ENCODE data around the gene ZSWIM7. TPM values are rescaled to one million over a fixed set of nuclear protein-coding genes. Genes with fewer than 3 reads are reported as not detected.

Gene ZSWIM7
- total RNA-seq, 1 donor from 2014 or later: 24.5 TPM

GRCh38 chr17:15973016-15973415, 26.5 kb downstream of the ZSWIM7 start:
- no peaks in the 10 kb centered on the region for H3K27me3 ChIP-seq (ENCODE audit: control insufficient read depth in 3 of 3, insufficient read depth in 3 of 3, low read length in 3 of 3)
- no peak overlapping the region for H3K4me3 ChIP-seq (ENCODE audit: low read length in 3 of 3)
- H3K9me3 ChIP-seq (ENCODE audit: control insufficient read depth in 3 of 3, low read length in 3 of 3): no peaks in the 10 kb centered on the region
- peaks cover 14 to 25% (median 19%) of the 10 kb centered on the region in 3 donors for H3K36me3 ChIP-seq (ENCODE audit: control insufficient read depth in 3 of 3, insufficient read depth in 3 of 3, low read length in 3 of 3)
- no peaks in the 10 kb centered on the region for H3K4me1 ChIP-seq (ENCODE audit: control insufficient read depth in 3 of 3, insufficient read depth in 3 of 3, low read length in 3 of 3)
- no peak overlapping the region for H3K27ac ChIP-seq (ENCODE audit: low read depth, low read length)
- H3K9ac ChIP-seq (ENCODE audit: low read depth in 1 of 3, low read length in 3 of 3): no peak overlapping the region

GRCh38 chr17:15972497-15972951, 27.0 kb downstream of the ZSWIM7 start:
- Histone ChIP-seq H3K36me3 (ENCODE audit: control insufficient read depth in 3 of 3, insufficient read depth in 3 of 3, low read length in 3 of 3) (peaks cover 10 to 21% (median 15%) of the 10 kb centered on the region in 3 donors), H3K4me1 (ENCODE audit: control insufficient read depth in 3 of 3, insufficient read depth in 3 of 3, low read length in 3 of 3) (no peaks in the 10 kb centered on the region), H3K27me3 (ENCODE audit: control insufficient read depth in 3 of 3, insufficient read depth in 3 of 3, low read length in 3 of 3) (no peaks in the 10 kb centered on the region), H3K9me3 (ENCODE audit: control insufficient read depth in 3 of 3, low read length in 3 of 3) (no peaks in the 10 kb centered on the region), H3K4me3 (ENCODE audit: low read length in 3 of 3) (no peak overlapping the region), H3K27ac (ENCODE audit: low read depth, low read length) (no peak overlapping the region), H3K9ac (ENCODE audit: low read depth in 1 of 3, low read length in 3 of 3) (no peak overlapping the region)

GRCh38 chr17:15971882-15972281, 27.6 kb downstream of the ZSWIM7 start:
- no peaks in the 10 kb centered on the region for H3K27me3 ChIP-seq (ENCODE audit: control insufficient read depth in 3 of 3, insufficient read depth in 3 of 3, low read length in 3 of 3)
- H3K9ac ChIP-seq (ENCODE audit: low read depth in 1 of 3, low read length in 3 of 3): no peak overlapping the region
- H3K4me3 ChIP-seq (ENCODE audit: low read length in 3 of 3): no peak overlapping the region
- H3K27ac ChIP-seq (ENCODE audit: low read depth, low read length): no peak overlapping the region
- no peaks in the 10 kb centered on the region for H3K9me3 ChIP-seq (ENCODE audit: control insufficient read depth in 3 of 3, low read length in 3 of 3)
- H3K4me1 ChIP-seq (ENCODE audit: control insufficient read depth in 3 of 3, insufficient read depth in 3 of 3, low read length in 3 of 3): peaks cover 2% of the 10 kb centered on the region in 3 donors
- peaks cover 6 to 16% (median 15%) of the 10 kb centered on the region in 3 donors for H3K36me3 ChIP-seq (ENCODE audit: control insufficient read depth in 3 of 3, insufficient read depth in 3 of 3, low read length in 3 of 3)

GRCh38 chr17:15971098-15971678, 28.3 kb downstream of the ZSWIM7 start:
- H3K36me3 ChIP-seq (ENCODE audit: control insufficient read depth in 3 of 3, insufficient read depth in 3 of 3, low read length in 3 of 3): peaks cover 6 to 12% (median 10%) of the 10 kb centered on the region in 3 donors
- H3K4me3 ChIP-seq (ENCODE audit: low read length in 3 of 3): no peak overlapping the region
- H3K27me3 ChIP-seq (ENCODE audit: control insufficient read depth in 3 of 3, insufficient read depth in 3 of 3, low read length in 3 of 3): no peaks in the 10 kb centered on the region
- H3K9me3 ChIP-seq (ENCODE audit: control insufficient read depth in 3 of 3, low read length in 3 of 3): no peaks in the 10 kb centered on the region
- H3K9ac ChIP-seq (ENCODE audit: low read depth in 1 of 3, low read length in 3 of 3): no peak overlapping the region
- no peak overlapping the region for H3K27ac ChIP-seq (ENCODE audit: low read depth, low read length)
- H3K4me1 ChIP-seq (ENCODE audit: control insufficient read depth in 3 of 3, insufficient read depth in 3 of 3, low read length in 3 of 3): peaks cover 5 to 8% (median 8%) of the 10 kb centered on the region in 3 donors

- Histone ChIP-seq H3K27ac (ENCODE audit: low read depth, low read length) (no peak overlapping the region), H3K4me3 (ENCODE audit: low read length in 3 of 3) (no peak overlapping the region), H3K4me1 (ENCODE audit: control insufficient read depth in 3 of 3, insufficient read depth in 3 of 3, low read length in 3 of 3) (peaks cover 5 to 8% (median 8%) of the 10 kb centered on the region in 3 donors), H3K9me3 (ENCODE audit: control insufficient read depth in 3 of 3, low read length in 3 of 3) (no peaks in the 10 kb centered on the region), H3K27me3 (ENCODE audit: control insufficient read depth in 3 of 3, insufficient read depth in 3 of 3, low read length in 3 of 3) (no peaks in the 10 kb centered on the region), H3K36me3 (ENCODE audit: control insufficient read depth in 3 of 3, insufficient read depth in 3 of 3, low read length in 3 of 3) (peaks cover 6 to 10% (median 9%) of the 10 kb centered on the region in 3 donors), H3K9ac (ENCODE audit: low read depth in 1 of 3, low read length in 3 of 3) (no peak overlapping the region)
These were observed 29.0 kb downstream of the ZSWIM7 start for GRCh38 chr17:15970500-15970899.

GRCh38 chr17:15969463-15969862, 30.0 kb downstream of the ZSWIM7 start:
- H3K9me3 ChIP-seq (ENCODE audit: control insufficient read depth in 3 of 3, low read length in 3 of 3): no peaks in the 10 kb centered on the region
- peaks cover 0 to 3% (median under 1%) of the 10 kb centered on the region in 3 donors for H3K36me3 ChIP-seq (ENCODE audit: control insufficient read depth in 3 of 3, insufficient read depth in 3 of 3, low read length in 3 of 3)
- H3K4me1 ChIP-seq (ENCODE audit: control insufficient read depth in 3 of 3, insufficient read depth in 3 of 3, low read length in 3 of 3): peaks cover 5 to 8% (median 8%) of the 10 kb centered on the region in 3 donors
- H3K4me3 ChIP-seq (ENCODE audit: low read length in 3 of 3): no peak overlapping the region
- H3K27me3 ChIP-seq (ENCODE audit: control insufficient read depth in 3 of 3, insufficient read depth in 3 of 3, low read length in 3 of 3): no peaks in the 10 kb centered on the region
- H3K9ac ChIP-seq (ENCODE audit: low read depth in 1 of 3, low read length in 3 of 3): no peak overlapping the region
- no peak overlapping the region for H3K27ac ChIP-seq (ENCODE audit: low read depth, low read length)

GRCh38 chr17:15967706-15968399, 31.7 kb downstream of the ZSWIM7 start:
- H3K4me1 ChIP-seq (ENCODE audit: control insufficient read depth in 3 of 3, insufficient read depth in 3 of 3, low read length in 3 of 3): peaks cover 5 to 8% (median 8%) of the 10 kb centered on the region in 3 donors
- no peak overlapping the region for H3K9ac ChIP-seq (ENCODE audit: low read depth in 1 of 3, low read length in 3 of 3)
- H3K27me3 ChIP-seq (ENCODE audit: control insufficient read depth in 3 of 3, insufficient read depth in 3 of 3, low read length in 3 of 3): no peaks in the 10 kb centered on the region
- no peaks in the 10 kb centered on the region for H3K36me3 ChIP-seq (ENCODE audit: control insufficient read depth in 3 of 3, insufficient read depth in 3 of 3, low read length in 3 of 3)
- no peak overlapping the region for H3K4me3 ChIP-seq (ENCODE audit: low read length in 3 of 3)
- H3K27ac ChIP-seq (ENCODE audit: low read depth, low read length): no peak overlapping the region
- H3K9me3 ChIP-seq (ENCODE audit: control insufficient read depth in 3 of 3, low read length in 3 of 3): no peaks in the 10 kb centered on the region

- H3K4me1 ChIP-seq (ENCODE audit: control insufficient read depth in 3 of 3, insufficient read depth in 3 of 3, low read length in 3 of 3): peaks cover 5 to 8% (median 8%) of the 10 kb centered on the region in 3 donors
- peak overlapping the region; percentile 23 for H3K27ac ChIP-seq (ENCODE audit: low read depth, low read length)
- H3K27me3 ChIP-seq (ENCODE audit: control insufficient read depth in 3 of 3, insufficient read depth in 3 of 3, low read length in 3 of 3): no peaks in the 10 kb centered on the region
- H3K4me3 ChIP-seq (ENCODE audit: low read length in 3 of 3): no peak overlapping the region
- H3K9ac ChIP-seq (ENCODE audit: low read depth in 1 of 3, low read length in 3 of 3): no peak overlapping the region
- H3K36me3 ChIP-seq (ENCODE audit: control insufficient read depth in 3 of 3, insufficient read depth in 3 of 3, low read length in 3 of 3): no peaks in the 10 kb centered on the region
- H3K9me3 ChIP-seq (ENCODE audit: control insufficient read depth in 3 of 3, low read length in 3 of 3): no peaks in the 10 kb centered on the region
These were observed 32.6 kb downstream of the ZSWIM7 start for GRCh38 chr17:15966879-15967248.

- H3K36me3 ChIP-seq (ENCODE audit: control insufficient read depth in 3 of 3, insufficient read depth in 3 of 3, low read length in 3 of 3): no peaks in the 10 kb centered on the region
- H3K4me3 ChIP-seq (ENCODE audit: low read length in 3 of 3): no peak overlapping the region
- peak overlapping the region; percentile 23 for H3K27ac ChIP-seq (ENCODE audit: low read depth, low read length)
- H3K4me1 ChIP-seq (ENCODE audit: control insufficient read depth in 3 of 3, insufficient read depth in 3 of 3, low read length in 3 of 3): peaks cover 5 to 8% (median 8%) of the 10 kb centered on the region in 3 donors
- no peaks in the 10 kb centered on the region for H3K27me3 ChIP-seq (ENCODE audit: control insufficient read depth in 3 of 3, insufficient read depth in 3 of 3, low read length in 3 of 3)
- H3K9ac ChIP-seq (ENCODE audit: low read depth in 1 of 3, low read length in 3 of 3): no peak overlapping the region
- H3K9me3 ChIP-seq (ENCODE audit: control insufficient read depth in 3 of 3, low read length in 3 of 3): no peaks in the 10 kb centered on the region
These were observed 33.2 kb downstream of the ZSWIM7 start for GRCh38 chr17:15966183-15966878.

- H3K27ac ChIP-seq (ENCODE audit: low read depth, low read length): no peak overlapping the region
These were observed 34.0 kb downstream of the ZSWIM7 start for GRCh38 chr17:15965528-15965927.

More at GRCh38 chr17:15965528-15965927, 34.0 kb downstream of the ZSWIM7 start:
- H3K4me1 ChIP-seq (ENCODE audit: control insufficient read depth in 3 of 3, insufficient read depth in 3 of 3, low read length in 3 of 3): peaks cover 5 to 8% (median 8%) of the 10 kb centered on the region in 3 donors
- H3K4me3 ChIP-seq (ENCODE audit: low read length in 3 of 3): no peak overlapping the region
- no peaks in the 10 kb centered on the region for H3K9me3 ChIP-seq (ENCODE audit: control insufficient read depth in 3 of 3, low read length in 3 of 3)
- no peaks in the 10 kb centered on the region for H3K36me3 ChIP-seq (ENCODE audit: control insufficient read depth in 3 of 3, insufficient read depth in 3 of 3, low read length in 3 of 3)
- no peaks in the 10 kb centered on the region for H3K27me3 ChIP-seq (ENCODE audit: control insufficient read depth in 3 of 3, insufficient read depth in 3 of 3, low read length in 3 of 3)
- H3K9ac ChIP-seq (ENCODE audit: low read depth in 1 of 3, low read length in 3 of 3): no peak overlapping the region
